ENCODE measurements around the gene P2RX3.
"Not testable (repeated sequence)": the region's sequence is repeated elsewhere in the genome, so short reads cannot be mapped to it uniquely, and the experiment has no call there.

The P2RX3 gene

GRCh38 chr11:57353852-57354251, 15.7 kb downstream of the P2RX3 start:
- no peak for DNase-seq

- no peak for DNase-seq
These were observed 16.5 kb downstream of the P2RX3 start for GRCh38 chr11:57354699-57355098.

- no peak for DNase-seq
These were observed 18.1 kb downstream of the P2RX3 start for GRCh38 chr11:57356268-57356667.

GRCh38 chr11:57357310-57357709, 19.2 kb downstream of the P2RX3 start:
- DNase-seq = no peak

GRCh38 chr11:57357856-57358255, 19.7 kb downstream of the P2RX3 start:
- DNase-seq = no peak

- no peak for DNase-seq
These were observed 20.4 kb downstream of the P2RX3 start for GRCh38 chr11:57358543-57358961.

GRCh38 chr11:57358991-57359390, 20.8 kb downstream of the P2RX3 start:
- no peak for DNase-seq

- no peak for DNase-seq
These were observed 21.2 kb downstream of the P2RX3 start for GRCh38 chr11:57359396-57359795.

GRCh38 chr11:57359896-57360690, 21.9 kb downstream of the P2RX3 start:
- no peak for DNase-seq

- no peak for DNase-seq
These were observed 22.8 kb downstream of the P2RX3 start for GRCh38 chr11:57360991-57361390.

GRCh38 chr11:57361420-57361819, 23.3 kb downstream of the P2RX3 start:
- not testable (repeated sequence) for DNase-seq

- DNase-seq = no peak
These were observed 23.8 kb downstream of the P2RX3 start for GRCh38 chr11:57361926-57362325.

GRCh38 chr11:57363131-57364080, 25.3 kb downstream of the P2RX3 start:
- no peak for DNase-seq

GRCh38 chr11:57364851-57365660, 26.9 kb downstream of the P2RX3 start:
- no peak for DNase-seq

GRCh38 chr11:57368106-57368844, 30.1 kb downstream of the P2RX3 start:
- no peak for DNase-seq

GRCh38 chr11:57368845-57369232, 30.7 kb downstream of the P2RX3 start:
- DNase-seq = no peak

GRCh38 chr11:57370251-57370650, 32.1 kb downstream of the P2RX3 start:
- no peak for DNase-seq

GRCh38 chr11:57370941-57371340, 32.8 kb downstream of the P2RX3 start:
- no peak for DNase-seq

GRCh38 chr11:57373146-57373545, 35.0 kb downstream of the P2RX3 start:
- DNase-seq = no peak

GRCh38 chr11:57374966-57375365, 36.8 kb downstream of the P2RX3 start:
- DNase-seq = no peak

GRCh38 chr11:57375490-57375889, 37.3 kb downstream of the P2RX3 start:
- DNase-seq = no peak
